HL-60 (cell line): ENCODE measurements around the gene ARHGEF7.

Source experiments
- CTCF ChIP-seq: IDR thresholded peaks from one replicate; pipeline ENCODE4 v1.5.1; 2011; ENCODE audit warnings: low read length, control low read depth, inconsistent platforms; ENCODE audit not compliant: insufficient read depth
- POLR2AphosphoS5 ChIP-seq: IDR thresholded peaks from 2 replicates; pipeline ENCODE4 v1.6.1; 2012; ENCODE audit warnings: low read depth
- SPI1 ChIP-seq: IDR thresholded peaks from 2 replicates; pipeline ENCODE4 v1.6.1; 2012; ENCODE audit warnings: low read depth, mild to moderate bottlenecking, borderline replicate concordance

- no peak for TF ChIP-seq SPI1
- TF ChIP-seq CTCF, result no peak
- no peak for TF ChIP-seq POLR2AphosphoS5
Measured at GRCh38 chr13:111068009-111068350, 47.1 kb upstream of the ARHGEF7 start.
